Peyer's patch (tissue), 4 donors: ENCODE results near the gene MCF2L. TPM values are rescaled to one million over a fixed set of nuclear protein-coding genes. Genes with fewer than 3 reads are reported as not detected.

Experiments
- DNase-seq, 3 donors: peaks; one replicate each; pipeline ENCODE4 v3.0.0-alpha.2; 2017 to 2019
- H3K27ac ChIP-seq, 4 donors: fragments of 200-600 bp; sonication (generic); one replicate each; pipeline ENCODE4 v1.5.1; 2016 to 2019
- H3K27me3 ChIP-seq, 2 donors: fragments of 200-600 bp; sonication (generic); one replicate each; pipeline ENCODE4 v1.5.1; 2019
- H3K36me3 ChIP-seq, 3 donors: fragments of 200-600 bp; sonication (generic); one replicate each; pipeline ENCODE4 v1.5.1; 2016 to 2019
- H3K4me1 ChIP-seq, 4 donors: fragments of 200-600 bp; sonication (generic); one replicate each; pipeline ENCODE4 v1.5.1; 2016 to 2019
- H3K4me3 ChIP-seq, 4 donors: fragments of 200-600 bp; sonication (generic); 1 replicate in 3 of 4; 2 replicates in 1 of 4; pipeline ENCODE4 v1.5.1; 2016 to 2019; ENCODE audit warnings: mild to moderate bottlenecking in 1 of 4
- H3K9me3 ChIP-seq, 4 donors: fragments of 200-600 bp; sonication (generic); one replicate each; pipeline ENCODE4 v1.5.1; 2016 to 2019; ENCODE audit warnings: mild to moderate bottlenecking in 1 of 4
- CTCF ChIP-seq, 6 experiments: fragments of 450-650 bp in 4 of 6; fragments of 200-600 bp in 2 of 6; sonication (generic) in 1 of 6; IDR thresholded peaks; one replicate each; pipeline ENCODE4 v1.5.1; 2017 to 2019; ENCODE audit warnings: antibody characterized with exemption in 6 of 6, mild to moderate bottlenecking in 3 of 6, moderate library complexity in 1 of 6
- POLR2A ChIP-seq, 2 donors: fragments of 450-650 bp; IDR thresholded peaks; one replicate each; pipeline ENCODE4 v1.5.1; 2017; ENCODE audit warnings: antibody characterized with exemption in 2 of 2, mild to moderate bottlenecking in 2 of 2, moderate library complexity in 2 of 2
- total RNA-seq, 4 donors: library from RNA; depleted of rRNA; stranded (reverse); fragments of >200 nt; gene quantifications; one replicate each; pipeline ENCODE4 v1.1.0, GENCODE V29; 2016

The MCF2L gene
- total RNA-seq, 4 donors from 2014 or later = 81.4 to 165 (median 149) TPM

- Histone ChIP-seq H3K4me1 (peaks cover 0 to 45% (median 0%) of the 10 kb centered on the region in 4 donors), H3K36me3 (no peaks in the 10 kb centered on the region), H3K27me3 (no peaks in the 10 kb centered on the region), H3K27ac (peak overlapping the region in 3 of 4 donors; percentile 40 to 68 (median 66)), H3K4me3 (no peak overlapping the region), H3K9me3 (no peaks in the 10 kb centered on the region)
- TF ChIP-seq CTCF (IDR thresholded peaks at IDR 0.05) = no peak
- TF ChIP-seq POLR2A (IDR thresholded peaks at IDR 0.05) = no peak
- peak in 2 of 3 donors; percentile 65 to 82 for DNase-seq
Measured at GRCh38 chr13:112996671-112997091, 27.7 kb downstream of the MCF2L start.

DNA sequence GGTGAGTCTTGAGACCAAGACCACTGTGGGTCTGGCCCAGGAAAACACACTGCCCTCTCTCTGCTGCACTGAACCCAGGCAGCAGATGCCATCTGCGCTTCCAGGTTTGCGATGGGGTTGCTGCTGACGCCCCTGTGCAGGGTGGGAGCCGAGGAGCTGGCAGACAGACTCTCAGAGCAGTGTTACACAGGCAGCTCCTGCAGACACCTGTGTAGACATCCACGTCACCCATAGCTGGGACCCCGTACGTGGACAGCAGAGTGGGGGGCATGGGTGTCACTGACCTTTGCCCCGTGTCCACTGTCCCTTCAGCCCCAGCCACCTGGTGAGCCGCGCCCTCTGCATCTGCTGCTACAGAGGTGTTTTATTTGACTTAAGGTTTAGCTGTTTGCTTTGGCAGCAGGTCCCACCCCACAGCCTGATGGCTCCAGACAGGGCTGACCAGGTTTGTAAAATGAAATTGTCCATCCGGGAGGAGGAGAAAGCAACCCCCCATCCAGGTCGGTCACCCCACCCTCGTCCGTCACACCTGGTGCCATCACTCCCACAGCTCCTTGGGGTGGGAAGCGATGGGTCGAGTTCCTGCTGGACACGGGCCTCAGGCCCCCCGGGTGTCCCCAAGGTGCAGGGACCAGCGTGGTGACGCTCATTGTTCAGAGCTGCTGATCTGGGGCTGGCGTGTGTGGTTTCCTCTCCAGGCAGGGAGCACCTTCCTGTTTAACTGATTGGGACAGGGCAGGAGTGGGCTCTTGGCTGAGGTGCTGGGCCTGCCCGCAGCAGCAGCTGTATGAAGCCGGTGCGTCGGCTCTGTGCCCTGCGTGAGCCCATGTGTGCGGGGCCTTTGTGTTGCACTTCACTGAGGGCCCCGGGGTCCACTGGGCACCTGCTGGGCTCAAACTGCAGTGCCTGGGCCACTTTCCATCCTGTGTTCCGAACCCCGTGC lies 28.4 kb downstream of the MCF2L start:
- H3K4me3 ChIP-seq = no peak overlapping the region
- TF ChIP-seq POLR2A (IDR thresholded peaks at IDR 0.05) (no peak), CTCF (IDR thresholded peaks at IDR 0.05) (no peak)
- no peaks in the 10 kb centered on the region for H3K27me3 ChIP-seq
- H3K4me1 ChIP-seq = peaks cover 0 to 53% (median 0%) of the 10 kb centered on the region in 4 donors
- peak overlapping the region in 3 of 4 donors; percentile 32 to 68 (median 66) for H3K27ac ChIP-seq
- peak in 2 of 3 donors; percentile 60 to 77 for DNase-seq
- H3K36me3 ChIP-seq = no peaks in the 10 kb centered on the region
- no peaks in the 10 kb centered on the region for H3K9me3 ChIP-seq

- Histone ChIP-seq H3K4me1 (peaks cover 0 to 55% (median 0%) of the 10 kb centered on the region in 4 donors), H3K36me3 (no peaks in the 10 kb centered on the region), H3K9me3 (no peaks in the 10 kb centered on the region), H3K4me3 (no peak overlapping the region), H3K27me3 (no peaks in the 10 kb centered on the region), H3K27ac (peak overlapping the region in 1 of 4 donors; percentile 68)
- TF ChIP-seq CTCF (IDR thresholded peaks at IDR 0.05) (no peak), POLR2A (IDR thresholded peaks at IDR 0.05) (no peak)
- DNase-seq = peak in 2 of 3 donors; percentile 62 to 72
Measured at GRCh38 chr13:112998521-112999280, 29.7 kb downstream of the MCF2L start.

DNA sequence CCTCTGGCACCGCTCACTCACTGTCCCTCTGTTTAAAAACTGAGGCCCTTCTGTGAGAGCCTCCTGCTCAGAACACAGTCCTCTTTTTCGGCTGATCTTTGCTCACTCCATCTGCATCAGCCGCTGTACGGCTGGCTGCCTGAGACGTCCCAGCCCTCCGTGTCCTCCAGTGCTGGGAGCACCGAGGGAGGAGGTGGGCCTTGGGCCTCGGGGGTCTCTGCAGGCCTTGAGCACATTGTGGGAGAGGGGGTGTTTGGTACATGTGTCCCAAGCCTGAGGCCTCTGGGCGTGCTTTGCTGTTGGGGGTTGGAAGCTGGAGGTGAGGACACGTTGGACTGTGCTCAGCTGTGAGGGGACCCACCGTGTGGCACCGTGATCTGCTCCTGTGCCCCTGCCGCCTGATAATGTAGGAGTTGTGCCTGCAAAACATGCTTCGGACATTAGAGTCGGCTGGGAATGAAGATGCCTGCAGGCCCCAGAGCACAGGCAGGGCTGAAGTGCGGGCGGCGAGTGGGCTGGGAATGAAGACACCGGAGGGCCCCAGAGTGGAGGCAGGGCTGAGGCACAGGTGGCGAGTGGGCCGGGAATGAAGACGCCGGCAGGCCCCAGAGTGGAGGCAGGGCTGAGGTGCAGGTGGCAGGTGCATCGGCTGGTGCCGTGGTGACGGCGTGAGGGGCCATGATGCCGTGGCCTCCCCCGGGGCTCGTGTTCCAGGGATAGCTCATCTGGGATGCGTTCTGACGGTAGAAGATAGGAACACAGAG lies 30.6 kb downstream of the MCF2L start:
- Histone ChIP-seq H3K4me1 (peaks cover 0 to 55% (median 0%) of the 10 kb centered on the region in 4 donors), H3K27ac (no peak overlapping the region), H3K9me3 (no peaks in the 10 kb centered on the region), H3K36me3 (no peaks in the 10 kb centered on the region), H3K27me3 (no peaks in the 10 kb centered on the region), H3K4me3 (no peak overlapping the region)
- TF ChIP-seq POLR2A (IDR thresholded peaks at IDR 0.05) (no peak), CTCF (IDR thresholded peaks at IDR 0.05) (no peak)
- no peak for DNase-seq

DNA sequence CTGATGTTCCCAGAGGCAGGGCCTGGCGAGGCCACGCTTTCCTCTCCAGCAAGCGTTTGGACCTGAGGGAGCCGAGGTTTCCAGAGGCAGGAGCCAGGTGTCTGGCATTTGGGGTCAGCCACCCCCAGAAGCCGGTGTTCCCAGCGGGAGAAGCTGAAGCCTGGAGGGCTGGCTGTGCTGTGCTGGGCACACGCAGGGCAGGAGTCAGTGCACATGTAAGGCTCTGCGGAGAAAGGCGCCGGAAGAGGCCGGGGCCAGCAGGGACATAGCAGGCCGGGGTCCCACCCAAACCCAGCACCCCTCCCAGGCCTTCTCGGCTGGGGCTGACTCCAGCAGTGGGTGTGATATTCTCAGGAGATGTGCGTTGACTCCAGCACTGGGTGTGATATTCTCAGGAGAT lies 31.6 kb downstream of the MCF2L start:
- Histone ChIP-seq H3K27ac (no peak overlapping the region), H3K4me1 (peaks cover 0 to 55% (median 0%) of the 10 kb centered on the region in 4 donors), H3K36me3 (no peaks in the 10 kb centered on the region), H3K9me3 (no peaks in the 10 kb centered on the region), H3K27me3 (no peaks in the 10 kb centered on the region), H3K4me3 (no peak overlapping the region)
- TF ChIP-seq POLR2A (IDR thresholded peaks at IDR 0.05) (no peak), CTCF (IDR thresholded peaks at IDR 0.05) (no peak)
- DNase-seq = no peak
